H54 (cell line): ENCODE results near the gene OR6V1.
A peak's percentile ranks its signal among the peaks of the same experiment; 100 is the strongest.

Source experiments
- DNase-seq: peaks from one replicate; pipeline ENCODE4 v3.0.0; 2011; ENCODE audit warnings: low spot score, mixed read lengths; ENCODE audit not compliant: insufficient read length
- FAIRE-seq: peaks from 3 replicates; lab custom pipeline; 2011; peaks lifted over from hg19 to GRCh38; lab: Jason Lieb, UNC
- POLR2A ChIP-seq: IDR thresholded peaks from 2 replicates; pipeline ENCODE4 v1.6.1; 2011; ENCODE audit warnings: low read depth, mild to moderate bottlenecking, low read length

OR6V1 gene, protein sequence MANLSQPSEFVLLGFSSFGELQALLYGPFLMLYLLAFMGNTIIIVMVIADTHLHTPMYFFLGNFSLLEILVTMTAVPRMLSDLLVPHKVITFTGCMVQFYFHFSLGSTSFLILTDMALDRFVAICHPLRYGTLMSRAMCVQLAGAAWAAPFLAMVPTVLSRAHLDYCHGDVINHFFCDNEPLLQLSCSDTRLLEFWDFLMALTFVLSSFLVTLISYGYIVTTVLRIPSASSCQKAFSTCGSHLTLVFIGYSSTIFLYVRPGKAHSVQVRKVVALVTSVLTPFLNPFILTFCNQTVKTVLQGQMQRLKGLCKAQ

DNA sequence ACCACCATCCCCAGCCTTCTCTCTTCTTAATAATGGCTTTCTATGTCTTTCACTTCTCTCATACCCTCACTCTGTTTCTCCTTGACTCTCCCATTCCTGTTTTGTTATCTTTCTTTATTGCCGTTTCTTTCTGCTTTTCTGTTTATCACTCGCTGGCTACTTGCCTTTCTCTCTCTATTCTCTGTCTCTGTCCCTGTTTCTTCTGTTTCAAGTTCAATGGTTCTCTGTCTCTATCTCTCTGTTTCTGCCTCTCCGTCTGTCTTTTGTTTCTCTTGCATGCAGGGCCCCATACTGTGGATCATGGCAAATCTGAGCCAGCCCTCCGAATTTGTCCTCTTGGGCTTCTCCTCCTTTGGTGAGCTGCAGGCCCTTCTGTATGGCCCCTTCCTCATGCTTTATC lies at the start of gene OR6V1:
OR6V1 (plus strand) TSS at position 301 of the 400 bp plus-strand sequence; CDS start at position 301, 0 bp downstream.
- DNase-seq (no peak), FAIRE-seq (no peak)
- no peak for TF ChIP-seq POLR2A

DNA sequence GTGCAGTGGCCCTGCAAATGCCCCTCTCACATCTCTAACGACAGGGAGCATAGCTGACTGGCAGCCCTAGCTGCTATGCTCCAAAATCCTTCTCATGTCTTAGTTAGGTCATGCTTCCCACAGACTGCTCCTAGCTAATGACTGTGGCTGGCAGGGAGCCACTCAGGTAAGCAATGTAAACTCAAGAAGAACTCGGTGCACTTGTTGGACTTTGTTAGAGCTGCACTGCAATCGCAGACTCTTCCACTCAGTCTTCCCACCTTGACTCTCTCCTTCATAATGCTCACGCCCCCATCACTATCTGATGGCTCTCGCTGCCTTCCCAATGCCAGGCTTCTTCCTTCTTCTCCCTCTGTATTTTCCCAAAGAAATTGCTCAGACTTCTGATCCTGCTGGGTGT lies 49.2 kb upstream of the OR6V1 start:
- TF ChIP-seq POLR2A: no peak
- FAIRE-seq: no peak
- no peak for DNase-seq

DNA sequence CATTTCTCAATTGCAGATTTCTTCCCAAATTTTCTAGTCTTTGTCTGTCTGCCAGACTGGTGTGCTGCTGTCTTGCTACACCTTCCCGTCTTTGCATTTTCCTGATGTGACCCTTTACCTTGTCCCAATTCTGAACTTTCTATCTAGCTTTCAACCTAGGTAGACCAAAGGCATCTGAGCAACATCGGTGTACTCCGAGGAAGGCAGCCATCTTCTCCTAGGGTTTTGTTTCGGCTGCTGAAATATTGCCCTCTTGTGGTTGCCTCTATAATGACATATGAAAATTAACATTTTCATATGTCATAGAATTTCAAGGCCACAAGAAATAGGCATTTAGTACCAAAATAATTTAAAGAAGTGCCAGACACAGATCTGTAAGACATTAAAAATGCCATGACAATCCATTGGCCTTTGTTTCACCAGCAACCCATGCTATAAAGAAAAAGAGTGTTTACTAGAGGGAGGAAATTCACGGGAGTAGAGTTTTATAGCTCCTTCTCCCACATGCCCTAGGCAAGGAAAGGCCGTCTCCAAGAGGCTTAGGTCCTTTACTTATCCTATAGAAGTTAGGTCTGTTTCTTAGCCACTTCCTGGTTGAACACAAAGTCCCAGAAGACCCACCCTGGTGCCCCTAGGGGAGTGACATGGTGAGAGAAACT lies 48.6 kb upstream of the OR6V1 start:
- no peak for TF ChIP-seq POLR2A

DNA sequence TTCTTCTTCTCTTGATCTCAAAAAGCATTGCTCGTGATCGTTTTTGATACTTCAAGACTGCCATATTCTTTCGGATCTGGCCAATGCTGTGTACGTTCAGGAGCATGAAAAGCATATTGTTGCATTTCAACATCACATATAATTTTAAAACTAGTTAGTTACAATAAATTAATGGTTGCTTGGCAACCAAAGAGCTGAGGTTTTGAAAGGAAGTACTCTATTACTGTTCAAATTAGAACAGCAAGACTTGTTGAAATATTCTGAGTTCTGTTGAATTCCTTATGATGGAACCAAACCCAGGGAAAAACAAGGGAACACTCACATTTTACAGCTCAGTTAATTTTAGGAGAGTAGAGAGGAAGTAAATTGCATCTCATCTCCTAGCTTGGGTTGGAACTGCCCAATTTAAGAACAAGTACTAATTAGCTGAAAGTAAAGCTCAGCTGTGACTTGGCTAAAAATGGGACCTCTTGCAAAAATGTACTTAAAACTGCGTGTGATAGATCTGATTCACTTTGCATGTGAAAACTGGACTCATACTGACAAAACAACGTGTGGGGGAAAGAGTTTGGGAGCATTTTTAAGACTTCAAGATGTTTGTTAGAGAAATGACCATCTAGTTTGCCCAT lies 46.4 kb upstream of the OR6V1 start:
- TF ChIP-seq POLR2A: no peak
- DNase-seq (no peak), FAIRE-seq (no peak)

More for the DNA sequence above, 48.6 kb upstream of the OR6V1 start:
- DNase-seq: peak; percentile 24
- FAIRE-seq: peak; percentile 91

DNA sequence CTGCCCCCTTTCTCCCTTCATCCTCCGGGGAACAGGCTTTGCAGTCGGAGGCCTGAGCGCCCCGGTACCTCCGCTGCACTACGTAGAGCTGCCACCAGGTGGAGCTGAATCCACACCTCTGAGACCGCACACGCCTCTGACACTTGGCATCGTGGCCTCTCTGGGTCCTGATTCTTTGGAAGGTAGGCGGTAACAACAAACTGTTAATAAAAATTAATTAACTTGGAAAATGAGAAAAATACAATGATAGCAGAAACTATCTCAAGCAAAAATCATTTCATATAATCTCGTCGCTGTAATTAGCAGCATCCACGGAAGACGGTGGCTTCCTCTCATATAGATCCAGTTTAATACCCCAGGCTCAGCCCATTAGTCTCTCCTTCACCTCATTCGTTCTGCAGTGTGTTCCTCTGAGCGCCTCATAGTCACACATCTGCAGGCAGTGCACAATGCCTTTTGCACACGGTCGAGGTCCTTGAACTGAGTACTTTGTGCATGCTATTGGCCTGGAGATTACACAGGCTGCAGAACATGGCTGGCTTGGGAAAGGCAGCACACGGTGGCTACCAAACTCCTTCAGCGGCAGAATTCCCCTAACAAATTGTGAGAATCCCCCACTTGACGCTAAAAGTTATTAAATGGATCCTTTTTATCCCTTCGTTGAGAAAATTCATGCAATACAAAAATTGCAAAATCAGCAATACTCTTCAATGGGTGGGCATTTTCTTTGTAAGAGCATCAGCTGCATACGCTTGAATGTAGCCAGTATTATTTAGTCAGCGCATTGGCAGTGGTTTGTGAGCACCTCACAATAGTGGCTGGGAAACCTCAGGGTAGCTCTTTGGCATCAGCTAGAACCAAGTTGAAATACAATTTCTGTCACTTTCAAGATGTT lies 43.9 kb upstream of the OR6V1 start:
- DNase-seq (peak; percentile 44), FAIRE-seq (no peak)
- no peak for TF ChIP-seq POLR2A

DNA sequence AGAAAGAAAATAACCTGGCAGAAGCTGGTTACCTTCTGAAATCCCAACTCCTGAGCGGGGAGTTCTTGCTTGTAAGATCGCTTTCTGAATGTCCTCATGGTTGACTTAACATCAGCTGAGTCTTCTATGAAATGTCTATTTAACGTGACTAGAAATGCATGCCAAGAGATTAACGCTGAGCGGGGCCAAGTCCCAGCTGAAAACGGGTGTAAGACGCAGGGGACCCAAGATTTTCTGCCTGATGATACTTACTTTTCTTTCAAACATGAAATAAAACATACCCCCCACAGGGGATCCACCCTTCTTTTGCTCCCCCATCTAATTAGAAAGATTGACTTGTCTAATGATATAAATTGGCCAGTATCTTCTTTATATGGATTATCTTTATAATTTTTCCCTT lies 40.1 kb upstream of the OR6V1 start:
- DNase-seq (no peak), FAIRE-seq (no peak)
- TF ChIP-seq POLR2A: no peak

DNA sequence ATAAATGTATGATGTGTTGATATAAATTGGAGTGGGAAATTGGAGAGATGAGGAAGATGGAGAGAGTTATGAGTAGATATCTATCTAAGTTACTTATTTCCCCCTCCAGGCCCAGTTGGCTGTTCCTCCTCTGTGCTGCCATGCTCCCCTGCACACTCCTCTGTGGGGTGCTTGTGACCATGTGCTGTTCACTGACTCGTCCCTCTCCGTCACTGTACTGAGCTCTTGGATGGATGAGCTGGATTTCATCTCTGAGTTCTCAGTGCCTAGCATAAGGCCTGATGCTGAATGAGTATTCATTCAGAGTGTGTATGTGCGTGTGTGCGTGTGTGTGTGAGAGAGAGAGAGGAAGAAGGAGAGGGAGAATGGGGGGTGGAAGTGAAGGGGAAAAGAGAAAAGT lies 39.7 kb upstream of the OR6V1 start:
- DNase-seq (no peak), FAIRE-seq (no peak)
- TF ChIP-seq POLR2A: no peak

DNA sequence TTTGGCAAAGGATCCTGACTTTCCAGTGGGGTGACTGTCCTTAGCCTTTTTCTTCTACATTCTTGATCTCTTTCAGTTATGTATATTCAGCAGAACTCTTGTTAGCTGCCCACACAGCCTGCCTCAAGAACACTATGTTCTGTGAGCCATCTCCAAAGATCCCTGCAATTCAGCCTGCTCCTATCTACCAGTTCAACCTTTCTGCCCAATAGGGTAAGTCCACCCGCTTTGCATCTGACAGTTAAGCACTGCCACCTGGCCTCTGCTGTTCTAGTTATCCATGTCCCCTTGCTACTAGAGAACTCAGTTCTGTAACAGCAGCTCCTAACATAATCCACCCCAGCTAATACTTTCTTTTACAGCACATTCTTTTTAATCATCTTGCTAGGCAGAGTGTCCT lies 38.7 kb upstream of the OR6V1 start:
- TF ChIP-seq POLR2A: no peak
- DNase-seq (no peak), FAIRE-seq (no peak)

DNA sequence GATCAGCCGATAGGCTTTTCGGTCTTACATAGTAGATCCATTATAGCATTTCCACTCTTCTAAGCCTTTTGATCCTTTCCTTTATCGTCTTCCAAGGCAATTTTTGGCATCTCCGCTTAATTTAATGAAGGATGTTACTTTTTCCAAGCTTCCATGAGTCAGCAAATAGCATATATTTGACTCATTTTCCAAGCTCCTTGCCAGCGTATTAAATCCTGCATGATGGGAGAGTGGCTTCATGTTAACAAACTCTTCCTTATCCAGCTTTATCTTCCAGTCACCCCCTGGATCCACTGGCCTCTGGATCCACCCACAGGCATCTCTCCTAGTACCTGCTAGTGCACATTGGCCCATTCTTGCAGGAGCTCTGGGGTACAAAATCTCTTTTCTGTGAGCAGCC lies 38.2 kb upstream of the OR6V1 start:
- DNase-seq: no peak
- no peak for TF ChIP-seq POLR2A
- FAIRE-seq: no peak

DNA sequence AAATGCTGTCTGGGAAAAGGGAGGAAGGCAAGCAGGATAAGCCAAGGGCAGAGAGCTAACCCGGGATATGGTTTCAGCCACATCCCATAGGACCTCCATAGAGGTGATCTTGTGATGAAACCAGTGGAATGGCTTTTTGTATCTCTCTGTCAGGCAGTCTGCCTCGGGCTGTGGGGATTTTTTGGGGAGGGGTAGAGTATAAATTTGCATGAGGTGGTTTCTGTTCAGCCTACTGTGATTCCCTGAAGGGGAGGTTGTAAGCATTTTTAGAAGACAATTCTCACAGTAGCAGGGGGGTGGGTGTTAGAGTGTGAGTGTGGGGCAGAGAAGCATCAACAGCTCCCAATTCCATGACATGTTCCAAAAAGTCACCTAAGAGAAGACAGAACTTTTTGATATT lies 37.1 kb upstream of the OR6V1 start:
- FAIRE-seq: no peak
- TF ChIP-seq POLR2A: no peak
- no peak for DNase-seq

DNA sequence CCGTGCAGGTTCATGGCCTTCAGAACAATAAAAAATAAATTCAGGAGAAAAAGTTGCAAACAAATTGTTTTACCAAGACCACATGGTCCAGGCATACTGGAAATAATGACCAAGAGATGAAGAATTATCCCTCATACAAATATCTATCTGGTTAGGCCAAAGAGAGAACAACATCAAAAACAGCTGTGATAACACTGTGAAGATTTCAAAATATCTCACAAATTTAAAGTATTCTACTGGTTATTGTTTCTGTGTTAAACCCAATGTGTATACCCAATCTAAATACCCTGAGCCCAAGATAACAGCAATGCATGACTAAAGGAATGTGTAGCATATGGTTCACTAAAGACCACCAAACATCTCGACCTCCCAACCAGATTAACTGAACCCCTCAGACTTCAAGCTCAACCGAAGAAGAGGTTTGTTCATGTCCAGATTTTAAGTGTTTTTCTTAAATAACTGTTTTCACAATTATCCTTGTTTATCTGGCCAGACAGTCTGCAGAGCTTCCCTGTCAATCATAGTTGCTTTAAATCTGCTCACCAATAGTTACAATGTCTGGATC lies 36.1 kb upstream of the OR6V1 start:
- DNase-seq: no peak
- TF ChIP-seq POLR2A: no peak
- FAIRE-seq: no peak

DNA sequence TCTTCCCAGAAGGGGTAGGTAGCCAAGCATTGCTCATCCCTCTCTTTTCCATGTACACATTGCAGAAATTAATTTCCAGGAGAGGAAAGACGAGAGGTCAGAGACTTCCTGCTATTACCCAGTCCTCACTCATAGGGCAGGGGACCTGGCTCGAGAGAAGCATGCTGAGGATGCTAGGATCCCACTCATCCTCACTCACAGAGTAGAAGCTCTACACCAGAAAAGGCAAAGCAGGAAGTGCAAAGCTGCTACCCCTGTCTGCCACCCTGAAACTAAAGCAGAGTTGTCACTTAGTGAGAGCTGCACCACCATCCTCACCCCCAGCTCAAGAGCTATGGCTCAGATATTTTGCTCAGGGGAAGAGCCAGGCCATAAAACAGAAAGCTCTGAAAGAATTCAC lies 35.1 kb upstream of the OR6V1 start:
- FAIRE-seq: no peak
- TF ChIP-seq POLR2A: no peak
- no peak for DNase-seq

DNA sequence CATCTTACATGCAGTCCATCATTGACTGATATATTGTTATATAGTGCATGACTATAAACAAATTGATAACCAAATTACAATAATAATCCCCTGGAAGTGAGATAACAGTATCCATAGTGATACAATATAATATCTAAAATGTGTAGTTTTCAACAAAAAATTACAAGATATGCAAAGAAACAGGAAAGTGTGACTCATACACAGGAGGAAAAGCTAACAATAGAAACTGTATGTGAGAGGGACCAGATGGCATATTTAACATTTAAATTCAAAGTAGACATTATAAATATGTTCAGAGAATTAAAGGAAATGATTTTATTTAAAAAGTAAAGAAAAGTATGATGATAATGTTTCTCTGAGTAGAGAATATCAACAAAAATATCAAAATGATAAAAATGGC lies 33.2 kb upstream of the OR6V1 start:
- DNase-seq: no peak
- no peak for TF ChIP-seq POLR2A
- no peak for FAIRE-seq

DNA sequence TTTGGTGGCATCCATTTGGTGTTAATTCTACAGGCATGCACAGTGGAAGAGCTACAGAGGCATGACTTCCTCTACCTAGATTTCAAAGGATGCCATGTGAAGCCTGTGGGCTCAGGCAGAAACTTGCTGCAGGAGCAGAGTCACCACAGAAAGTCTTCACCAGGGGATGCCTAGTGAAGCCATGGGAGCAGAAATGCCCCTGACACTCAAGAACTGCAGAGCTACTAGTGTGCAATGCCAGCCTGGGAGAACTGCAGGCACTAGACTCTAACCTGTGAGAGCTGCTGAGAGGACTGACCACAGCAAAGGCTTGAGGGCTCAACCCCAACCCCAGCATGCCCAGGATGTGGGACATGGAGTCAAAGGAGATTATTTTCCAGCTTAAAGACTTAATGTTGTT lies 29.1 kb upstream of the OR6V1 start:
- DNase-seq (no peak), FAIRE-seq (no peak)
- TF ChIP-seq POLR2A: no peak
